Ectodermal cell (in vitro differentiated cells): ENCODE results near the gene RFPL3. TPM values are rescaled to one million over a fixed set of nuclear protein-coding genes. Genes with fewer than 3 reads are reported as not detected.
"Not testable (repeated sequence)": the region's sequence is repeated elsewhere in the genome, so short reads cannot be mapped to it uniquely, and the experiment has no call there.

Source experiments
- H3K27ac ChIP-seq: 2 replicates; pipeline ENCODE4 v1.7.0; 2013; ENCODE audit warnings: mild to moderate bottlenecking, low read depth, low read length; ENCODE audit not compliant: insufficient read depth, poor library complexity, severe bottlenecking
- H3K27me3 ChIP-seq: 2 replicates; pipeline ENCODE4 v1.7.0; 2013; ENCODE audit warnings: mild to moderate bottlenecking, low read length; ENCODE audit not compliant: insufficient read depth, control insufficient read depth, poor library complexity, severe bottlenecking
- H3K36me3 ChIP-seq: one replicate; pipeline ENCODE4 v1.7.0; 2013; ENCODE audit warnings: low read length; ENCODE audit not compliant: control insufficient read depth, insufficient read depth
- H3K4me1 ChIP-seq: one replicate; pipeline ENCODE4 v1.7.0; 2013; ENCODE audit warnings: low read length; ENCODE audit not compliant: control insufficient read depth, insufficient read depth
- H3K4me3 ChIP-seq: 2 replicates; pipeline ENCODE4 v1.7.0; 2013; ENCODE audit warnings: low read depth, low read length, control low read depth; ENCODE audit not compliant: insufficient read depth
- H3K9me3 ChIP-seq: 2 replicates; pipeline ENCODE4 v1.7.0; 2013; ENCODE audit warnings: mild to moderate bottlenecking, low read length, moderate library complexity; ENCODE audit not compliant: control insufficient read depth
- WGBS, 2 experiments: methylation state at CpG; one replicate each; pipeline ENCODE4 v1.1.7; 2013; ENCODE audit warnings: missing lambda C conversion rate in 2 of 2; 5-methylcytosine and 5-hydroxymethylcytosine counted together
- polyA plus RNA-seq, 4 experiments: library from polyadenylated mRNA; stranded (reverse); fragments of 50-300 nt; gene quantifications; one replicate each; pipeline ENCODE4 v1.2.3, GENCODE V29; 2013

Gene RFPL3
- polyA plus RNA-seq (2013, experiment 1 of 4), result not detected
- polyA plus RNA-seq (2013, experiment 2 of 4), result not detected
- not detected for polyA plus RNA-seq (2013, experiment 3 of 4)
- polyA plus RNA-seq (2013, experiment 4 of 4), result not detected

GRCh38 chr22:32357567-32357966 lies at the start of gene RFPL3:
TSS of gene RFPL3 (plus strand) at chr22:32357867. CDS start at chr22:32358072, 205 bp downstream.
- H3K4me1 ChIP-seq, H3K27ac ChIP-seq, H3K27me3 ChIP-seq, H3K9me3 ChIP-seq, H3K4me3 ChIP-seq, H3K36me3 ChIP-seq: not testable (repeated sequence)
- 80 to 81% methylated on average over 8 to 9 of the region's 9 CpGs for WGBS, 2 experiments

- 93 to 94% methylated on average over 7 of the region's 7 CpGs for WGBS, 2 experiments
- Histone ChIP-seq H3K27me3 (no peaks in the 10 kb centered on the region), H3K9me3 (no peaks in the 10 kb centered on the region), H3K36me3 (no peaks in the 10 kb centered on the region), H3K4me1 (no peaks in the 10 kb centered on the region), H3K4me3 (no peak overlapping the region), H3K27ac (no peak overlapping the region)
Measured at GRCh38 chr22:32308191-32308590, 49.5 kb upstream of the RFPL3 start.

GRCh38 chr22:32308934-32309333 lies 48.7 kb upstream of the RFPL3 start:
- no peaks in the 10 kb centered on the region for H3K27me3 ChIP-seq
- H3K4me1 ChIP-seq, result no peaks in the 10 kb centered on the region
- 93 to 97% methylated on average over 6 of the region's 6 CpGs for whole genome bisulfite sequencing, 2 experiments
- H3K36me3 ChIP-seq, result no peaks in the 10 kb centered on the region
- H3K9me3 ChIP-seq, result no peaks in the 10 kb centered on the region
- H3K27ac ChIP-seq, result no peak overlapping the region
- no peak overlapping the region for H3K4me3 ChIP-seq

- Histone ChIP-seq H3K27me3 (no peaks in the 10 kb centered on the region), H3K36me3 (no peaks in the 10 kb centered on the region), H3K4me3 (no peak overlapping the region), H3K4me1 (no peaks in the 10 kb centered on the region), H3K9me3 (no peaks in the 10 kb centered on the region), H3K27ac (no peak overlapping the region)
- 76 to 79% methylated on average over 8 to 9 of the region's 9 CpGs for WGBS, 2 experiments
Measured at GRCh38 chr22:32309585-32310251, 47.9 kb upstream of the RFPL3 start.

GRCh38 chr22:32310777-32311176 lies 46.9 kb upstream of the RFPL3 start:
- H3K27ac ChIP-seq, result no peak overlapping the region
- H3K4me1 ChIP-seq, result no peaks in the 10 kb centered on the region
- H3K36me3 ChIP-seq, result no peaks in the 10 kb centered on the region
- 93 to 94% methylated on average over 5 of the region's 5 CpGs for WGBS, 2 experiments
- H3K4me3 ChIP-seq, result no peak overlapping the region
- H3K9me3 ChIP-seq, result no peaks in the 10 kb centered on the region
- H3K27me3 ChIP-seq, result no peaks in the 10 kb centered on the region

GRCh38 chr22:32311551-32312071 lies 46.1 kb upstream of the RFPL3 start:
- 86 to 87% methylated on average over 11 of the region's 11 CpGs for WGBS, 2 experiments
- Histone ChIP-seq H3K36me3 (no peaks in the 10 kb centered on the region), H3K27ac (no peak overlapping the region), H3K9me3 (no peaks in the 10 kb centered on the region), H3K27me3 (no peaks in the 10 kb centered on the region), H3K4me3 (no peak overlapping the region), H3K4me1 (no peaks in the 10 kb centered on the region)

- H3K27ac ChIP-seq, result no peak overlapping the region
- H3K4me3 ChIP-seq, result no peak overlapping the region
- H3K4me1 ChIP-seq, result no peaks in the 10 kb centered on the region
- H3K27me3 ChIP-seq, result no peaks in the 10 kb centered on the region
- no peaks in the 10 kb centered on the region for H3K9me3 ChIP-seq
- no peaks in the 10 kb centered on the region for H3K36me3 ChIP-seq
- 85 to 92% methylated on average over 3 to 4 of the region's 4 CpGs for WGBS, 2 experiments
Measured at GRCh38 chr22:32312748-32313147, 44.9 kb upstream of the RFPL3 start.

GRCh38 chr22:32313532-32313931 lies 44.1 kb upstream of the RFPL3 start:
- H3K27ac ChIP-seq, result no peak overlapping the region
- no peaks in the 10 kb centered on the region for H3K9me3 ChIP-seq
- H3K4me1 ChIP-seq, result no peaks in the 10 kb centered on the region
- no peaks in the 10 kb centered on the region for H3K36me3 ChIP-seq
- no peaks in the 10 kb centered on the region for H3K27me3 ChIP-seq
- no peak overlapping the region for H3K4me3 ChIP-seq

- Histone ChIP-seq H3K36me3 (no peaks in the 10 kb centered on the region), H3K27me3 (no peaks in the 10 kb centered on the region), H3K4me3 (no peak overlapping the region), H3K4me1 (peaks cover 10% of the 10 kb centered on the region), H3K27ac (no peak overlapping the region), H3K9me3 (no peaks in the 10 kb centered on the region)
- WGBS, 2 experiments, result 0% methylated on average over 1 of the region's 1 CpG
Measured at GRCh38 chr22:32317524-32317923, 40.1 kb upstream of the RFPL3 start.

- no peak overlapping the region for H3K4me3 ChIP-seq
- H3K27ac ChIP-seq, result no peak overlapping the region
- H3K27me3 ChIP-seq, result no peaks in the 10 kb centered on the region
- peaks cover 10% of the 10 kb centered on the region for H3K4me1 ChIP-seq
- WGBS, 2 experiments, result 79 to 91% methylated on average over 1 of the region's 1 CpG
- H3K9me3 ChIP-seq, result no peaks in the 10 kb centered on the region
- no peaks in the 10 kb centered on the region for H3K36me3 ChIP-seq
Measured at GRCh38 chr22:32318361-32318760, 39.3 kb upstream of the RFPL3 start.
